Calu3 (cell line): ENCODE data around the gene SV2C. TPM values are rescaled to one million over a fixed set of nuclear protein-coding genes. Genes with fewer than 3 reads are reported as not detected.
A peak's percentile ranks its signal among the peaks of the same experiment; 100 is the strongest.

Source experiments
- BruUV-seq: library from RNA; stranded (reverse); fragments of 400-500 nt; replicated peaks from 2 replicates; lab custom pipeline; 2021; lab: Mats Ljungman, UMichigan
- CTCF ChIA-PET: fragments of 300-600 bp; sonication (Branson Sonifier 250); formaldehyde crosslinking; loops from one replicate; lab custom pipeline; 2022; ENCODE audit warnings: antibody characterized with exemption; lab: Charles Lee
- DNase-seq: peaks from one replicate; pipeline ENCODE4 v3.0.0; 2022
- H3K27ac Mint-ChIP-seq: one replicate; pipeline ENCODE4 v1.8.0; 2022; ENCODE audit warnings: mixed read lengths; ENCODE audit not compliant: unreplicated experiment
- H3K27me3 Mint-ChIP-seq: one replicate; pipeline ENCODE4 v1.8.0; 2022; ENCODE audit warnings: mixed read lengths; ENCODE audit not compliant: unreplicated experiment
- H3K36me3 Mint-ChIP-seq: one replicate; pipeline ENCODE4 v1.8.0; 2022; ENCODE audit warnings: mild to moderate bottlenecking, moderate library complexity, mixed read lengths; ENCODE audit not compliant: insufficient read depth, unreplicated experiment
- H3K4me1 Mint-ChIP-seq: one replicate; pipeline ENCODE4 v1.8.0; 2022; ENCODE audit warnings: mild to moderate bottlenecking, low read depth, mixed read lengths; ENCODE audit not compliant: unreplicated experiment
- H3K4me3 Mint-ChIP-seq: one replicate; pipeline ENCODE4 v1.8.0; 2022; ENCODE audit warnings: mild to moderate bottlenecking, low read depth, moderate library complexity, mixed read lengths; ENCODE audit not compliant: unreplicated experiment
- H3K9me3 Mint-ChIP-seq: one replicate; pipeline ENCODE4 v1.8.0; 2022; ENCODE audit warnings: low read depth, mixed read lengths; ENCODE audit not compliant: unreplicated experiment
- CTCF ChIP-seq: fragments of 200-600 bp; IDR thresholded peaks from one replicate; pipeline ENCODE4 v1.8.0; 2022; ENCODE audit warnings: antibody characterized with exemption; ENCODE audit not compliant: unreplicated experiment
- intact Hi-C: fragments of 100-400 bp; cut with micrococcal nuclease; formaldehyde crosslinking; loops from one replicate; pipeline ENCODE4 v1.10.0; 2022; ENCODE audit not compliant: unreplicated experiment
- total RNA-seq: library from RNA; stranded (reverse); gene quantifications from 2 replicates; pipeline ENCODE4 v1.2.3, GENCODE V29; 2022

The SV2C gene
- total RNA-seq, 1 experiment from 2014 or later, result 0.90 TPM

GRCh38 chr5:76174101-76174500, 90.9 kb downstream of the SV2C start:
- CTCF ChIA-PET, result interaction anchor here (1.5 to 2.2 kb wide), 2 partner anchors 100 to 135 kb away, joined by 5 to 24 read pairs; no protein-coding TSS in a partner anchor
- Mint-ChIP-seq H3K4me3 (no peak overlapping the region), H3K27ac (no peak overlapping the region), H3K36me3 (no peaks in the 10 kb centered on the region), H3K4me1 (no peaks in the 10 kb centered on the region), H3K9me3 (no peaks in the 10 kb centered on the region), H3K27me3 (peaks cover 7% of the 10 kb centered on the region)
- no peak for TF ChIP-seq CTCF
- no TSS peak for BruUV-seq
- intact Hi-C loops, result no loop called here
- DNase-seq, result no peak

- Mint-ChIP-seq H3K4me1 (no peaks in the 10 kb centered on the region), H3K4me3 (no peak overlapping the region), H3K27ac (no peak overlapping the region), H3K27me3 (no peaks in the 10 kb centered on the region), H3K9me3 (no peaks in the 10 kb centered on the region), H3K36me3 (no peaks in the 10 kb centered on the region)
- CTCF ChIA-PET, result interaction anchor here (0.6 to 2.2 kb wide), 21 partner anchors 9 to 458 kb away, joined by 3 to 24 read pairs (median 4); partner anchors contain the start of gene POC5
- intact Hi-C loops, result loop anchor here (1.0 to 5.0 kb wide), 3 partner anchors 82 to 438 kb away; no protein-coding TSS in a partner anchor
- peak; percentile 72 for DNase-seq
- TF ChIP-seq CTCF, result peak; percentile 71
- BruUV-seq, result no TSS peak
Measured at GRCh38 chr5:76175051-76175666, 92.0 kb downstream of the SV2C start.

DNA sequence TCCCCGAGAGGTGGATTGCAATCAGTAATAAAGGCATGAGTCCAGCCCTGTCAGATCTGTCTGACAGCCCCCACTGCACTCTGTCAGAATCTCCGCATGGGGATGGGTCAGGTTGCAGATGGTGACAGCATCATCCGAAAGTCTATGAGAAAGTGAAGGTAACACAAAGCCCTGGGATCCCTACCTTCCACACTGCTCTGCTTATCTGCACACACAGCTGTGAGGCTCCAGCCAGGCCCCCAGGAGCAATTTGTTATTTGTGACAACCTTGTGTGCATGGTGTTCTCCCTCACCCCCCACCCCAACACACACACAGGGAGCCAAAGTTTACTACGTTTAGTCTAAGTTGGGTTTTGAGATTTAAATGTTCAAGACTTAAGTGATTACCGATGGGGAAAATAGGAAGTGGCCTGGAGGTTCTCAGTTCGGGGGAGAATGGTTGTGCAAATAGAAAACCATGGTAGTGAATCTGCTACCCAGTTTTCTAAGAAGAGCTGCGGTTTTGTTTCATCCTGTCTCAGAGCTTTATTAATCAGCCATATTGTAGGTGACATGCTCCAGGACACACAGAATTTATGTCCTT, 92.7 kb downstream of the SV2C start:
- CTCF ChIA-PET, result interaction anchor here (0.7 to 2.2 kb wide), 13 partner anchors 10 to 459 kb away, joined by 3 to 24 read pairs (median 5); partner anchors contain the start of gene POC5
- intact Hi-C loops, result loop anchor here (1.0 to 5.0 kb wide), 3 partner anchors 81 to 439 kb away; no protein-coding TSS in a partner anchor
- H3K27ac Mint-ChIP-seq, result no peak overlapping the region
- no peak for TF ChIP-seq CTCF
- no peaks in the 10 kb centered on the region for H3K27me3 Mint-ChIP-seq
- H3K4me3 Mint-ChIP-seq, result no peak overlapping the region
- H3K36me3 Mint-ChIP-seq, result no peaks in the 10 kb centered on the region
- no peaks in the 10 kb centered on the region for H3K9me3 Mint-ChIP-seq
- H3K4me1 Mint-ChIP-seq, result no peaks in the 10 kb centered on the region
- BruUV-seq, result no TSS peak
- DNase-seq, result no peak

- intact Hi-C loops, result loop anchor here (5.0 kb wide), 2 partner anchors 79 to 441 kb away; no protein-coding TSS in a partner anchor
- Mint-ChIP-seq H3K27ac (no peak overlapping the region), H3K9me3 (peaks cover 2% of the 10 kb centered on the region), H3K36me3 (no peaks in the 10 kb centered on the region), H3K27me3 (no peaks in the 10 kb centered on the region), H3K4me1 (no peaks in the 10 kb centered on the region), H3K4me3 (no peak overlapping the region)
- BruUV-seq, result no TSS peak
- no peak for TF ChIP-seq CTCF
- no peak for DNase-seq
- CTCF ChIA-PET, result no interaction called here
Measured at GRCh38 chr5:76177978-76178377, 94.8 kb downstream of the SV2C start.
